Stimulated activated CD8-positive, alpha-beta memory T cell treated with anti-CD3 and anti-CD28 coated beads, Interleukin-7, amount 100 ng/mL, for 4 hours (primary cell): ENCODE measurements around the gene GNG7.
A peak's percentile ranks its signal among the peaks of the same experiment; 100 is the strongest.
"Not testable (repeated sequence)": the region's sequence is repeated elsewhere in the genome, so short reads cannot be mapped to it uniquely, and the experiment has no call there.

ENCODE experiments used
- DNase-seq, 2 donors: peaks; one replicate each; pipeline ENCODE4 v3.0.0-alpha.2; 2020; ENCODE audit warnings: low read depth in 2 of 2

The GNG7 gene

DNA sequence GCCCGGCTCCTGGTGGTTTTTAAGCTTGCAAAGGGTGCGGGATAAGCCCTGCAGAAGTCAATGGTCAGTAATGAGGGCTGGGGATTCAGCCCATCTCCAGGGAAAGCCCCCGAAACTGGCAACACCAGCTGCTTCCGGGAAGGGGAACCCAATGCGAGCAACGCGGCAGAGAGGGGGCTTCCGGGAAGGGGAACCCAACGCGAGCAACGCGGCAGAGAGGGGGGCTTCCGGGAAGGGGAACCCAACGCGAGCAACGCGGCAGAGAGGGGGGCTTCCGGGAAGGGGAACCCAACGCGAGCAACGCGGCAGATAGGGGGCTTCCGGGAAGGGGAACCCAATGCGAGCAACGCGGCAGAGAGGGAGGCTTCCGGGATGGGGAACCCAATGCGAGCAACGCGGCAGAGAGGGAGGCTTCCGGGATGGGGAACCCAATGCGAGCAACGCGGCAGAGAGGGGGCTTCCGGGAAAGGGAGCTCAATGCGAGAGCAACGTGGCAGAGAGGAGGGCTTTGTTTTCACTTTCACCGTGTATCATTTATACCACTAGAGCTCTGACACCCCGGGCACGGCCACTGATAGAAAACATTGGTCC is 80.0 kb downstream of the GNG7 start:
- DNase-seq = peak; percentile 52 to 61

DNA sequence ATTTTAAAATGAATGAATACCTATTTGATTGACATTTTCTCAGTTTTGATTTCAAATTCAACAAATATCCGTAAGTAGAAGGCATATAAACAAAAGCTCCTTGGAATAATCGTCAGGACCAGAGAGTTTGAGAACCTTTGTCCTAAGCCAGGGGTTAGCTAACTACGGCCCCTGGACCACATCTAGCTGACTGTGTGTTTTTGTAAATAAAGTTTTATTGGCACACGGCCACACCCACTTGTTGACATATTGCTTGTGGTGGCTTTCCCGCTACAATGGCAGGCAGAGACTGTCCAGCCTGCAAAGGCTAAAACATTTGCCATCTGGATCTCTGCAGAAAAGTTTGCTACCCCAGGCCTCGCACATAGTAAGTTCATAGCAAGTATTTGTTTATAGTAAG is 83.4 kb downstream of the GNG7 start:
- DNase-seq = no peak

DNA sequence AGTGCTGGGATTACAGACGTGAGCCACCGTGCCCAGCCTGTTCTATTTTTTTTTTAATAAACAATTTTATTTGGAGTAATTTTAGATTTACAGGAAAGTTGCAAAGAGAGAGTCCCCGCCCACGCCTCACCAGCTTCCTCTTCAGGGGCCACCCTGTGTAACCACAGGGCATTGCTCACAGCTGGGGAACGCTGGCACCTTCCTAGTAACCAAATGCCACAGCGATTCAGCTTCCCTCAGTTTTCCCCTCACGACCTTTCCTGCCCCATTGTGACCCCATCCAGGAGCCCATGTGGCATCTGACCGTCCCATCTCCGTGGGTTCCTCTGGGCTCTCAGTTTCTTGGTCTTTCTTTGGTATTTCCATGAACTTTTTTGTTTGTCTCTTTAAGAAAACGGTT is 83.9 kb downstream of the GNG7 start:
- peak; percentile 82 to 88 for DNase-seq

DNA sequence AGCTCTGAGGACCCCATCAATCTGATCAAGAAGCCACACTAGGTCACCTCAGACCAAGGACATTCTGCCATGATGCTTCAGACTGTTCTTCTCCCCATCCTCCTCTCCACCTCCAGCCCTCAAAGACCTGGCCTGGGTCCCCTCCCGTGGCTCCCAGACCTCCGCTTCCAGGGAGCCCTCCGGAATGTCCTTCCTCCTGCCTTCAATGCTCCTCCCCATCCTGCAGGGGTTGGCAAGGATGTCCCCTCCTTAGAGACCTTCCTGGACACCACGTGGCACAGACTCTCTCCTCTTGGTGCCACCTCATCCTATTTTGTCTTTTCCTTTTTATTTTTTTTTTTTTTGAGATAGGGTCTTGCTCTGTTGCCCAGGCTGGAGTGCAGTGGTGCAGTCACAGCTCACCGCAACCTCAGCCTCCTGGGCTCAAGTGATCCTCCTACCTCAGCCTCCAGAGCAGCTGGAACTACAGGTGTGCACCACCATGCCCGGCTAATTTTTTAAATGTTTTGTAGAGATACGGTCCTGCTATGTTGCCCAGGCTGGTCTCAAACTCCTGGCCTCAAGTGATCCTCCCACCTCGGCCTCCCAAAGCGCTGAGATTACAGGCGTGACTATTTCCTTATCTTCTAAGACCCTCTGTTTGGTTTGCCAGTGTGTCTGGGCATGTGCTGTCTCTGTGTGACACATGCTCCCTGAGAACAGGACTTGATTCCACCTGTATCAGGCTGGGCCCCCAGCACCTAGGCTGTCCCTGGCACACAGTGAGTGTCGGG is 84.9 kb downstream of the GNG7 start:
- no peak for DNase-seq

DNA sequence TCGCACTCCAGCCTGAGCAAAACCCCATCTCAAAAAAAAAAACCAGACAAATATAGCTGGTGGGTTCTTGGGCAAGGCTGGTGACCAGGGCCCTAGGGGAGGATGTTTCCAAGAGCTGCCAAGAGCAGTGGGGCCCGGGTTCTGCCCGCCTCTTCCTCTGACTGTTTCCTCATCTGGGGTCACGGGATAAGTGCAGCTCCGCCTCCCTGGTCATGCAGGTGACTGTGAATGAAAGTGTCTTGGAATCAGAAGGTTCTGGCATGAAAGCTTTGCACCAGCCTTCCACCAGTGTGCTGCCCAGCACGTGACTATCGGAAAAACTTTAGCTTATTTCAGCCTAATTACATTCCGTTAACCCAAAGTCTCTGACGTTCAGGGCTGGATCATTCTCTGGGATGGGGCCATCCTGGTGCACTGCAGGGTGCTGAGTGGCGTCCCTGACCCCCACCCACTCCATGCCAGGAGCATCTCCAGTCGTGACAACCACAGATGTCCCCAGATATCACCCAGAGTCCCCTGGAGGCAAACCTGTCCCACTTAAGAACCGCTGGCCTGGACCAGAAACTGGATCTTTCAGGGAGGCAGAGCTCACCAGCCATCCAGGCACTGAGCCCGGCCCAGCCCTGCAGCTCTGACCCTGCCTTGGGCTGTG is 85.6 kb downstream of the GNG7 start:
- no peak for DNase-seq

DNA sequence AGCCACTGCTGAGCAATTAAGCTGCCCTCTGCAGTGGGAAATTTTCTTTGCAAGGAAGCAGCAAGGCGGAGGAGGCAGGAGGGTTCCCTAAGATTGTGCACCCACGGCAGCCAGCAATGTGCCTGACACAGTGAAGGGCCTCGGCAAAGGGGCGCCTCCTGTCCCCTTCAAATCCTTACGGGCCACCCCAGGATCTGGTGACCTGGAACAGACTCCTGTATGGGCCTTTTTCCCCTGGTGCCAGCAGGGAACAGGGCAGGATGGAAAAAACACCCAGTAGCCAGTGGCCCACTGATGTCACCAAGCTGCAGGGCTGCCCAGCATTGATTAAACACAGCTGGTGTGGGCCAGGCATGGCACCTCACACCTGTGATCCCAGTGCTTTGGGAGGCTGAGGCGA is 86.7 kb downstream of the GNG7 start:
- no peak for DNase-seq

DNA sequence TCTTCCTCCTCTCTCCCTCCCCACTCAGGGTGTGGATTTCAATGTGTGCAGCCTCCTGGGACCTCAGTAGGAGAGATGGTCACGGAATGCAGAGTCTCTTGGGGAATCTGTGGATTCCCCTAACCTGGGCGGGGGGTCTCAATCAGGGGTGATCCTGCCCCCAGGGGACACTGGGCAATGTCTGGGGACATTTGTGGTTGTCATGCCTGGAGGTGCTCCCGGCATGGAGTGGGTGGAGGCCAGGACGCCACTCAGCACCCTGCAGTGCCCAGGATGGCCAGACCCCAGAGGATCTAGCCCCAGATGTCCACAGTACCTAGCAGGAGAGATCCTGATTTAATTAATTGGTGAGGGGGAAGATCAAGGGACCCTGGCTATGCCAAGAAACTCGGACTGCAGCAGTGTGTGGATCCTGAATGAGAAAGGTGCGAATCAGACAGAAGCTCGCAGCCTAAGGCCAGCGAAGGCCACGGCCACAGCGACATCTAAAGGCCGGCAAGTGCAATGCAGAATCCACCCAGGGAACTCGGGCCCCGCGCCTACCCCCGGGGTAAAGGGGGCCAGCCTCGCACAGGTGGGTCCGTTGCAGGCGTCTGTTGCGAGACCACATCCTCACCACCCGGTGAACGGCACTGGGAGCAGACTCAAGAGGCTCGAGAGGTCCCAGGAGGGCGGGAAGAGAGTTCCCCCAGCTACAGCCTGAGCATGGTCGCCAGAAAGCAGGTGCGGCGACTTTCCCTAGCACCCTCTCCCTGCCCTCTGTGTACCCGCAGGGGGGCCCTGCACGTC is 88.8 kb downstream of the GNG7 start:
- peak; percentile 34 to 51 for DNase-seq

DNA sequence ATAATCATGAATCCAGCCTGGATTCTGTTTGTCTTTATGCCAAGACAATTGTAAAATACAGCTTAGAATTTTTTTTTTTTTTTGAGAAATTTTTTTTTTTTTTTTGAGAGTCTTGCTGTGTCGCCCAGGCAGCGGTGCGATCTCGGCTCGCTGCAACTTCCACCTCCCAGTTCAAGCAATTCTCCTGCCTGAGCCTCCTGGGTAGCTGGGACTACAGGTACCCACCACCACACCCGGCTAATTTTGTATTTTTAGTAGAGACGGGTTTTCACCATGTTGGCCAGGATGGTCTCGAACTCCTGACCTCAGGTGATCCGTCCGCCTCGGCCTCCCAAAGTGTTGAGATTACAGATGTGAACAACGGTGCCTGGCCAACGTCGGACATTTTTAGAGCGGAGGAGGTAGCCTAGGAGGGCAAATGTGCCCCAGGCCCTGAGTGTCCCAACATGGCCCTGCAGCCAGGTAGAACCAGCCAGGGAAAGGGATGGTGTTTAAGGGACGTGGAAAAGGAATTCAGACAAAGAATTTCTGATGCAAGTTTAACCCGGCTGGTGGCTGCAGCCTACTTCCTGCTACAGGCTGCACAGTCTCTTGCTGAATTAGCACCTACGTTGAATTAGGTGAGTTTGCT is 89.8 kb downstream of the GNG7 start:
- DNase-seq = no peak

DNA sequence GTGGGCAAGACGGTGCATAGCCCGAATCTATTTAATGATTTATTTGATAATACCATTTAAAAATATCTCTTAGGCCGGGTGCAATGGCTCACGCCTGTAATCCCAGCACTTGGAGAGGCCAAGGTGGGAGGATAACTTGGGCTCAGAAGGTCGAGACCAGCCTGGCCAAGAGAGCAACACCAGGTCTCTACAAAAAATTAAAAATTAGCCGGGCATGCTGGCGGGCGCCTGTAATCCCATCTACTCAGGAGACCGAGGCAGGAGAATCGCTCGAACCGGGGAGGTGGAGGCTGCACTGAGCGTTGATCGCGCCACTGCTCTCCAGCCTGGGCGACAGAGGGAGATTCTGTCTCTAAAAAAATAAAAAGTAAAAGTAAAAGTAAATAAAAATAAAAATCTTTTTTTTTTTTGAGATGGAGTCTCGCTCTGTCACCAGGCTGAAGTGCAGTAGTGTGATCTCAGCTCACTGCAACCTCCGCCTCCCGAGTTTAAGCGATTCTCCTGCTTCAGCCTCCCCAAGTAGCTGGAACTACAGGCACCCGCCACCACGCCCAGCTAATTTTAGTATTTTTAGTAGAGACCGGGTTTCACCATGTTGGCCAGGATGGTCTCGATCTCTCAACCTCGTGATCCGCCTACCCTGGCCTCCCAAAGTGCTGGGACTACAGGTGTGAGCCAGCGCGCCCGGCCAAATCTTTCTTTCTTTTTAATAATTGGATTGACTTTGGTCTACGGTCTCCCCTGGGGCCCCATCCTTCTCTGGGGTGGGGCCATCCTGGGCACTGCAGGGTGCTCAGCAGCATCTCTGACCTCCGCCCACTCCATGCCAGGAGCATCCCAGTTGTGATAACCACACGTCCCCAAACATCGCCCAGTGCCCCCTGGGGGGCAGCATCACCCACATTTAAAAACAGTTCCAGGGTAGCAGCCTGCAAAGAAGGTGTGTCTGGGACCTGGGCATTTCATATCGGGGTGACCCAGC is 90.7 kb downstream of the GNG7 start:
- no peak for DNase-seq

DNA sequence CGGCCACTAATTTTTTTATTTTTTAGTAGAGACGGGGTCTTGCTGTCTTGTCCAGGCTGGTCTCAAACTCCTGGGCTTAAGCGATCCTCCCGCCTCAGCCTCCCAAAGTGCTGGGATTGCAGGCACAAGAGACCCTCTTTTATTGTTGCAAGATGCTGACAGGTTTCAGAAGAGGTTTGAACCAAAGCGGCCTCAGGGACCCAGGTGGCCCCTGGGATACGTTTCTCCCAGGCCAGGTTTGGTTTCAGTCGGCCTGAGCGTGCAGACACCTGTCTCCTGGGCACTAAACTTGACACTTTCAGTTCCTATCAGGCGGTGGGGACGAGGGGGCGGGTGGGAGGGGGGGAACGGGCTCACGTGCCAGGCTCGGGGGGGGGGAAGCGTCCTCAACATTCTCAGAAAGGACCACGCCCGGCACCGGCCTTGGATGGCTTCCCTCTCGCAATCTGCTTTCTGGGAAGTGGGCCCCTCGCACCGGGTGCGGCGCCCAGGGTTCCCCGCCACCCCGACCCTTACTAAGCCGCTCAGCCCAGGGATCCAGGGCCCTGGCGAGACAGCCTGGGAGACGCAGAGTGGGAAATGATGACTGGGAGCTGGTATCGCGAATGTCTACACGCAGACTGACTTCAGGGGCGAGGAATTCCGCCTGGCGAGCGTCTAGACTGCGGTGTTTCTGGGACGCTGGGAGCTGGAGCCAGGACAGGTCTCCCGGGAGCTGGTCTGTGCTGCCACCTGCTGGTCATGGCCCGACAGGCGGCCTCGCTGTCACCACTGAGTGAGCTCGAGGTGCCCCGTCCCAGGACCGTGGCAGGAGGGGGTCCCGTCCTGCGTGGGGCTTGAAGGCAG is 91.6 kb downstream of the GNG7 start:
- peak; percentile 73 to 79 for DNase-seq

DNA sequence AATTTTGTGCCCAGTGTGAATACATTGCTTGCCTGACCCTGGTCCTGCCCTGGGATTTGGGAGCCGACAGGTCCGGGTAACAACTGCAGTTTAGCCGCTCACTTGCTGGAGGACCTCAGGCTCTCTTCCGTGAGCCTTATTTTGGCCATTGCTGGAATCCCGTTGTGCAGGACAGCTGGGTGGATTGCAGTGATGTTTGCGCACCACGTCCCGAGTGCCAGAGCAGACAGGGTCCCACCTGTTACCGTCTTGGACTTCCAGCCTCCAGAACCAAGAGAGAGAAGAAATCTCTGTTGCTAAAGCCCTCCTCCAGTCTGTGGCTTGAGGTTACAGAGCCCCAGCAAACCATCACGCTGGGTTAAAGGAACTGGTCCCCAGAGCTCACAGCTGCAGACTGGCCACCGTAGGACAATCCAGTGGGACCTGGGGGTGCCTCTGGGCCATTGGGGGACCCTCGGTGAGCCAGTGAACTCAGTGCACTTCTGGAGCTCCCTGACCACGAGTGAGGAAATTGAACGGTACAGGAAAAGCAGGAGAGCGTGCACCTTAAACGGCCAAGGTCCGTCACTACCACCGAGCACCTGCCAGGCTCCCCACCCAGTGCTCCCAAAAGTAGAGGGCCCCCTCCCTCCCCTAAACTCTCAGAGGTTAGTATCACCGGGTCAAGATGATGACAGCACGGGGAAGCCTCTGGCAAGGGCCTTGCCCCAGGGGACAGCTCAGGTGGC is 92.9 kb downstream of the GNG7 start:
- DNase-seq = no peak

DNA sequence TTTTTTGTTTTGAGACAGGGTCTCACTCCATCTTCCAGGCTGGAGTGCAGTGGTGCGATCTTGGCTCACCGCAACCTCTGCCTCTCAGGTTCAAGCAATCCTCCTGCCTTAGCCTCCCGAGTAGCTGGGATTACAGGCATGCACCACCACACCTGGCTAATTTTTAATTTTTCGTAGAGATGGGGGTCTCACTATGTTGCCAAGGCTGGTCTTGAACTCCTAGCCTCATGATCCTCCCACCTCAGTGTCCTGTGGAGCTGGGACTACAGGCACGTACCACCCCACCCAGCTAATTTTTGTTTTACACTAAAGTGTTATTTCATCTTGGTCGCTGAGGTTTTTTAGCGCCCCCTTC is 93.5 kb downstream of the GNG7 start:
- DNase-seq = not testable (repeated sequence)

DNA sequence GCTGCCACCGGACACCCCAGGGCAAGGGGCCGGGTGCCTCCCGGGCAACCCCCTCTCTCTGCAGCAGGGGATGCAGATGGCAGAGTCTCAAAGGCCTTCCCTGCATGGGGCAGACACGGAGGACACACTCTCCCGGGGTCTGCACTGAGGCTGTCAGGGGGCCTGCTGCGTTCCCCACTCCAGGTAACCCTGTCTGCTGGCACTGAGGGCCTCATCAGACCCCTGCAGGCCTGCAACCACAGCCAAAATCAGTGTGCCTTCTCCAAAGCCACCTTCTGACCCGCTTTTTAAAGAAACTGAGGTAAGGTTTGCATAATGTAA is 93.9 kb downstream of the GNG7 start:
- no peak for DNase-seq

DNA sequence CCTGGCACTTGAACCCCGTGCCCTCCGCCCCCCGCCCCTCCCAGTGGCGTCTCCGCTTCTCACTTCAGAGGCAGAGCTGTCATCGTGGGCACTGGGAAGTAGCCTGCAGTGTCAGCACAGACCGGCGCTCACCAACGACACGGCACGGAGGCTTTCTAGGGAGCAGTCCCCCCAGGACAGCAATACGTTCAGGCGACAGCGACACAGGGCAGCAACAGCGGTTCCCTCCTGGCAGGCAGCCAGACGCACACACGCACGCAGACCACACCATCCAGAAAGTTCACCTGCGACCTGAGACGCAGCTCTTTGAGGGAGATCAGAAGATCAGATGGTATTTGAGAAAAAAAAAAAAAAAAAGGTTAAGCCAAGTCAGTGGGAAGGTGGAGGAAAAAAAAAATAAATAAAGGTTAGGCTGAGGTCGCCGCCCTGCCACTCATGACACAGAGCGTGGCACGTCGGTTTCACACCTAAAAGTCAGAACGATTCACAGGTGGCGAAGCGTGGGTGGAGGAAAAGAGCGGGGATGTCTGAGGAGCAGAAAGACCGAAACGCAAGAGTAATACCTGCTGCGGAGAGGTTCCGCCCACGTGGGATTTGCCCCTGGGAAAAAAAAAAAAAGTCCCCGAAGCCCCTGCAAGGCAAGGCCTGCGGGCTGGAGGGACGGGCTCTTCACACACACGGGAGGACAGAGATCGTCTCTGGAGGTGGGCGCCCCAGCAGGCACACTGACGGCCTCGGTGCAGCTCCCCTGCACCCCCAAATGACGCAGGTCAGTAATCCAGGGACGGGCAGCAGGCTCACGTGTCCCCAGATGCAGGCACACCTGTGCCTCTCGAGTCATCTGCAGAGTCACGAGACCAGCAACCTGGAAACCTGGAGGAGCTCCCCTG is 94.5 kb downstream of the GNG7 start:
- DNase-seq = peak; percentile 91 to 94

DNA sequence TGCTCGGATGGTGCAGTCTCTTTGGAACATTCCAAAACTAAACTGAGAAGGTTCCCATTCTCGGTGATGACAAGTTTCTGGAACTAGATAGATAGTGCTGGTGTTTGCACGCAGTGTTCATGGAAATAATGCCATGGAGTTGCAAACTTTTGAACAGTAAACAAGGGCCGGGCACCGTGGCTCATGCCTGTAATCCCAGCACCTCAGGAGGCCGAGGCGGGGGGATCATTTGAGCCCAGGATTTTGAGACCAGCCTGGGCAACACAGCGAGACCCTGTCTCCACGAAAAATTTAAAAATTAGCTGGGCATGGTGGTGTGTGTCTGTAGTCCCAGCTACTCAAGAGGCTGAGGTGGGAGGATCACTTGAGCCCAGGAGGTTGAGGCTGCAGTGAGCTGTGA is 95.7 kb downstream of the GNG7 start:
- not testable (repeated sequence) for DNase-seq

DNA sequence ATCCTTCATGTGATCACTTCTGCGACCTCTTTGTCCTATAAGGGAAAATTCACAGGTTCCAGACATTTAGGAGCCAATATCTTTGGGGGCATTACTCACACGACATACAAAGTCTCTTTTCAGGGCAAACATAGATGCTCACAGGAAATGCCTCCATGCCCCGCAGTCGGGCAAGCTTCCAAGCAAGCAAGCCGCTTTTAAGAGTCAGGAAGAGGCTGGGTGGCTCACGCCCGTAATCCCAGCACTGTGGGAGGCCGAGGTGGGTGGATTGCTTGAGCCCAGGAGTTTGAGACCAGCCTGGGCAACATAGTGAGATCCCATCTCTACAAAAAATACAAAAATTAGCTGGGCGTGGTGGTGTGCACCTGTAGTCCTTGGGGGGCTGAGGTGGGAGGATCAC is 96.6 kb downstream of the GNG7 start:
- not testable (repeated sequence) for DNase-seq

DNA sequence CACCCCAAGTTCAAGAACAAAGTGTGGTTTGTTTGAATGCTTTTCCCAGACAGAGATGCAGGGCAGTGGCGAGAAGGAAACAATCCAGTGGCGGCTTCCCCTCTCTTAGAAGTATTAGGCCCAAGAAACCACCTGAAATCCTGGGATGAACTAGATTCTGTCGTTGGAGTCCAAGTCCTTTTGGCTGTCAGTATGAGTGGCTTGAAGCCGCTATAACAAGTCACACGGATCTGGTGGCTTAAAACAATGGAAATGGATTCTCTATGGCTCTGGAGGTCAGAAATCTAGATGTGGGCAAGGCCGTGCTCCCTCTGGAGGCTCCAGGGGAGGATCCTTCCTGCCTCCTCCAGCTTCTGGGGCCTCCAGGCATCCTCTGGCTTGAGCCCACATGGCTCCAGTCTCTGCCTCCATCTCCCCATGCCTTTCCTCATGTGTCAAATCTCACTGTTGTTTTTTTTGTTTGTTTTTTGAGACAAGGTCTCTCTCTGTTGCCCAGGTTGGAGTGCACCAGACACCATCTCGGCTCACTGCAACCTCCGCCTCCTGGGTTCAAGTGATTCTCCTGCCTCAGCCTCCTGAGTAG is 97.7 kb downstream of the GNG7 start:
- DNase-seq = no peak

DNA sequence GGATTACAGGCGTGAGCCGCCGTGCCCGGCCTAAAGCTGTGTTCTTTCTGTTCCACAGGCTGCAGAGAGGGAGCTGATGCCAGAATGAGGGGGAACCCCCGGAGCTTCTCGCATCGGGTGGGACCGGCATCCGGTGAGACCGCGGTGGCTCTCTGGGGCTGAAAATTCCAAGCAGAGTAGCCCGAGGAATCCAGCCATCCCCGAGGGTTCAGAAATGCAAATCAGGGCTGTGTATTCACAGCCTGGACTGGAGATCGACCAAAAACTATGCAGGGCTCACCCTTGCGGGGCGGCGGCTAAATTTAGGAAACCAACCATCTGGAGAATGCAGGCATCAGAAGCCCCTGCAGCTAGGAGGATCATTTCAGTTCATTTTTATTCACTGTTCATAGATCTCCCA is 99.2 kb downstream of the GNG7 start:
- DNase-seq = no peak
